ENCODE data around the gene GSTM3. TPM values are rescaled to one million over a fixed set of nuclear protein-coding genes. Genes with fewer than 3 reads are reported as not detected.

The GSTM3 gene
- total and polyA plus RNA-seq, 9 of the 15 experiments (the other 6 are each of a cell fraction or from before 2014, with no cell fraction given), result 3.9 to 24.5 (median 9.4) TPM

DNA sequence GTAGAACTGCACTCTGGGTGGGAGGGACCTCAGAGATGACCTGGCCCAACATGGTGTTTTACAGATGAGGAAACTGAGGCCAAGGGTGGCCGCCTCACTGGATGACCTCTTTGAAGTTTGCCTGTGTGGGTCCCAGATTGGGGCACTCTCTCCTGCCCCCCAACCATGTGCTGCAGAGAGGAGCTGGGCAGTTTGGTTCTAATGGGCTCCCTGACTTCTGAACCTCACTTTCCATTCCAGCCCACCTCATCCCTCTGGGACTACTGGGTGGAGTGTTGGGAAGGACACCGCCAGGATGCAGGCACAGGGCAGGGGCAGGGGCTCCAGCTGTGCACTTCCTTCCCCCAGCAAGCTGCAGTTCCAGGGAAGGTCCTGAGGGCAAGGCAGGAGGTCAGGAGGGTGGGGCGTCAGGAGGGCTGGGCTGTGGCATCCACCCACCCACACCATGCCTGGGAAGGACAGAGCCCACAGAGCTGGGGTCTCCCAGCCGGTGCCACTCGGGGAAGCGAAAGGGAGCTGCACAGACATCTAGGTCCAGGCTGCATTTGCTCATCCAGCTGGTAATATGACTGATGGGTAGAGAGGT is 33.2 kb upstream of the GSTM3 start:
- no peak for DNase-seq (ENCODE audit: extremely low read depth in 1 of 4, low spot score in 3 of 4)
- H3K79me2 ChIP-seq (ENCODE audit: control insufficient read depth, insufficient read depth, low read length), result no peaks in the 10 kb centered on the region
- ATAC-seq, result no peak
- H3K27me3 ChIP-seq (ENCODE audit: control insufficient read depth in 2 of 2, insufficient read depth in 2 of 2, low read length in 2 of 2), result peaks cover 0 to 18% of the 10 kb centered on the region in 2 experiments; a peak in 2 of 5 replicates
- FAIRE-seq, result peak; percentile 93
- in situ Hi-C loops (cut with MboI), result loop anchor here (5.0 kb wide), 1 partner anchor 132 kb away; no protein-coding TSS in a partner anchor
- H3K9me1 ChIP-seq (ENCODE audit: control insufficient read depth, insufficient read depth, low read length), result no peaks in the 10 kb centered on the region
- ChIA-PET CTCF (ENCODE audit: low intra/inter-chr PET ratio) (interaction anchor here (0.9 to 7.1 kb wide), 5 partner anchors 125 to 275 kb away, joined by 4 to 202 read pairs (median 38); partner anchors contain the start of gene AHCYL1), POLR2A (interaction anchor here (0.5 to 10.2 kb wide), 9 partner anchors 8 to 227 kb away, joined by 3 to 99 read pairs (median 4); partner anchors contain the start of genes AHCYL1 and GNAI3)
- peaks cover 11 to 12% of the 10 kb centered on the region in 2 experiments; a peak in 3 of 5 replicates for H3K4me1 ChIP-seq (replicated peaks in 1 of 2; ENCODE audit: control insufficient read depth in 2 of 2, insufficient read depth in 2 of 2, low read length in 2 of 2)
- BruUV-seq (replicated peaks), result no TSS peak
- H3K36me3 ChIP-seq (ENCODE audit: control insufficient read depth, insufficient read depth, low read length), result no peaks in the 10 kb centered on the region
- H2AFZ ChIP-seq (ENCODE audit: low read depth, low read length), result peak overlapping the region; percentile 66; the same call in 1 of the 2 replicates
- H3K27ac ChIP-seq (ENCODE audit: extremely low read depth, low read depth, low read length), result no peak overlapping the region
- H4K20me1 ChIP-seq (replicated peaks; ENCODE audit: control insufficient read depth, insufficient read depth, low read length), result no peaks in the 10 kb centered on the region
- peak overlapping the region in 1 of 2 experiments; percentile 49; a peak in 1 of 4 replicates for H3K9ac ChIP-seq (ENCODE audit: insufficient read depth in 1 of 2, low read depth in 2 of 2, low read length in 2 of 2)
- WGBS (ENCODE audit: insufficient coverage, low coverage, missing lambda C conversion rate), result 10% methylated on average over 6 of the region's 6 CpGs
- no peak overlapping the region for H3K4me3 ChIP-seq
- no peak overlapping the region for H3K4me2 ChIP-seq (ENCODE audit: insufficient read depth, low read length)
- no peaks in the 10 kb centered on the region for H3K9me3 ChIP-seq (replicated peaks; ENCODE audit: control insufficient read depth, insufficient read depth, low read depth, low read length)
- intact Hi-C loops (cut with micrococcal nuclease), result loop anchor here (1.0 kb wide), 3 partner anchors 56 to 228 kb away; no protein-coding TSS in a partner anchor
- TF ChIP-seq ZBTB7A (IDR thresholded peaks at IDR 0.05; ENCODE audit: borderline replicate concordance, control insufficient read depth, low read depth, low read length) (0 out of 2 replicates have a peak, but pooled peaks have one; percentile 16), MTF1 (CRISPR knock-in tag; IDR thresholded peaks at IDR 0.05; ENCODE audit: borderline replicate concordance) (no peak), ETV6 (IDR thresholded peaks at IDR 0.05; ENCODE audit: borderline replicate concordance in 1 of 2, low read depth in 2 of 2, low read length in 1 of 2) (no peak), ETV6 (CRISPR knock-in tag; IDR thresholded peaks at IDR 0.05; ENCODE audit: borderline replicate concordance) (no peak), ZNF551 (CRISPR knock-in tag; IDR thresholded peaks at IDR 0.05) (no peak), MTA3 (IDR thresholded peaks at IDR 0.05; ENCODE audit: borderline replicate concordance) (peak; percentile 8; the same call in 1 of the 2 replicates), MAZ (CRISPR knock-in tag; conservative IDR thresholded peaks at IDR 0.05 in 1 of 2, IDR thresholded peaks at IDR 0.05 in 1 of 2) (0 out of 4 replicates have a peak, but pooled peaks of 1 of the 2 experiments have one; percentile 5), FOXP1 (CRISPR knock-in tag; IDR thresholded peaks at IDR 0.05) (peak; percentile 64; the same call in 1 of the 2 replicates), ATF7 (IDR thresholded peaks at IDR 0.05) (0 out of 2 replicates have a peak, but pooled peaks have one; percentile 8), RBM14 (IDR thresholded peaks at IDR 0.05; ENCODE audit: borderline replicate concordance, insufficient read depth, low read depth, low read length) (no peak), ZNF77 (CRISPR knock-in tag; IDR thresholded peaks at IDR 0.05) (no peak), ATF1 (CRISPR knock-in tag; IDR thresholded peaks at IDR 0.05) (no peak), ATF1 (tag; IDR thresholded peaks at IDR 0.05) (peak; percentile 7; the same call in 1 of the 2 replicates), MYBL2 (IDR thresholded peaks at IDR 0.05; ENCODE audit: low read depth) (no peak), MYBL2 (CRISPR knock-in tag; IDR thresholded peaks at IDR 0.05; ENCODE audit: borderline replicate concordance) (no peak)
- TF ChIP-seq, protein P1, sequence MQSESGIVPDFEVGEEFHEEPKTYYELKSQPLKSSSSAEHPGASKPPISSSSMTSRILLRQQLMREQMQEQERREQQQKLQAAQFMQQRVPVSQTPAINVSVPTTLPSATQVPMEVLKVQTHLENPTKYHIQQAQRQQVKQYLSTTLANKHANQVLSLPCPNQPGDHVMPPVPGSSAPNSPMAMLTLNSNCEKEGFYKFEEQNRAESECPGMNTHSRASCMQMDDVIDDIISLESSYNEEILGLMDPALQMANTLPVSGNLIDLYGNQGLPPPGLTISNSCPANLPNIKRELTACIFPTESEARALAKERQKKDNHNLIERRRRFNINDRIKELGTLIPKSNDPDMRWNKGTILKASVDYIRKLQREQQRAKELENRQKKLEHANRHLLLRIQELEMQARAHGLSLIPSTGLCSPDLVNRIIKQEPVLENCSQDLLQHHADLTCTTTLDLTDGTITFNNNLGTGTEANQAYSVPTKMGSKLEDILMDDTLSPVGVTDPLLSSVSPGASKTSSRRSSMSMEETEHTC (IDR thresholded peaks at IDR 0.05), result no peak
- TF ChIP-seq, protein P2, sequence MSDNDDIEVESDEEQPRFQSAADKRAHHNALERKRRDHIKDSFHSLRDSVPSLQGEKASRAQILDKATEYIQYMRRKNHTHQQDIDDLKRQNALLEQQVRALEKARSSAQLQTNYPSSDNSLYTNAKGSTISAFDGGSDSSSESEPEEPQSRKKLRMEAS (CRISPR knock-in tag; IDR thresholded peaks at IDR 0.05), result peak; percentile 0; the same call in 1 of the 2 replicates
